ENCODE measurements around the gene NUP62. TPM values are rescaled to one million over a fixed set of nuclear protein-coding genes. Genes with fewer than 3 reads are reported as not detected.
A peak's percentile ranks its signal among the peaks of the same experiment; 100 is the strongest.

Gene NUP62
- total RNA-seq, 1 experiment from 2014 or later = 54.6 TPM

GRCh38 chr19:49930483-49931011 is 1.2 kb upstream of the NUP62 start:
- CTCF ChIA-PET = no interaction called here
- TF ChIP-seq POLR2AphosphoS5 (IDR thresholded peaks at IDR 0.05; ENCODE audit: low read depth, low read length) (no peak), CTCF (IDR thresholded peaks at IDR 0.05) (no peak), REST (IDR thresholded peaks at IDR 0.05; ENCODE audit: insufficient read depth in 1 of 2, low read depth in 2 of 2, low read length in 1 of 2) (no peak), TCF7L2 (IDR thresholded peaks at IDR 0.05; ENCODE audit: low read depth, low read length) (no peak), SIN3A (IDR thresholded peaks at IDR 0.05; ENCODE audit: borderline replicate concordance, insufficient read depth, low read depth, low read length) (no peak)
- no peak for DNase-seq (ENCODE audit: low read depth, low spot score)
- ATAC-seq = no peak
- peak overlapping the region; percentile 65 to 85 for H3K4me3 ChIP-seq (ENCODE audit: low read depth in 2 of 2, low read length in 2 of 2)
- no peaks in the 10 kb centered on the region for H3K27me3 ChIP-seq (ENCODE audit: control insufficient read depth, insufficient read depth, low read length)
- in situ Hi-C loops (cut with HindIII; ENCODE audit: low pct_unique_long_range_greater_than_20kb, low sequenced_read_pairs) = no loop called here
- intact Hi-C loops (cut with micrococcal nuclease; ENCODE audit: unreplicated experiment) = no loop called here
- H3K9me3 ChIP-seq (ENCODE audit: control insufficient read depth, insufficient read depth, low read depth, low read length) = no peaks in the 10 kb centered on the region
- peak overlapping the region; percentile 99 for H3K27ac ChIP-seq (ENCODE audit: low read length)
- peaks cover 12% of the 10 kb centered on the region for H3K4me1 ChIP-seq (ENCODE audit: control insufficient read depth, insufficient read depth, low read length)
- POLR2A ChIA-PET = interaction anchor here (0.6 kb wide), 1 partner anchor 35 kb away, joined by 3 read pairs; no protein-coding TSS in a partner anchor
- no peaks in the 10 kb centered on the region; the same call in none of the 2 replicates for H3K36me3 ChIP-seq (ENCODE audit: control insufficient read depth, insufficient read depth, low read length)
- no TSS peak for BruUV-seq (replicated peaks)

GRCh38 chr19:49929611-49930482 is 543 bp upstream of the NUP62 start:
- intact Hi-C loops (cut with micrococcal nuclease; ENCODE audit: unreplicated experiment) (no loop called here), in situ Hi-C loops (cut with HindIII; ENCODE audit: low pct_unique_long_range_greater_than_20kb, low sequenced_read_pairs) (no loop called here)
- ATAC-seq (peak; percentile 88), DNase-seq (ENCODE audit: low read depth, low spot score) (peak; percentile 86)
- TF ChIP-seq POLR2AphosphoS5 (IDR thresholded peaks at IDR 0.05; ENCODE audit: low read depth, low read length) (peak; percentile 13; the same call in 1 of the 2 replicates), TCF7L2 (IDR thresholded peaks at IDR 0.05; ENCODE audit: low read depth, low read length) (no peak), SIN3A (IDR thresholded peaks at IDR 0.05; ENCODE audit: borderline replicate concordance, insufficient read depth, low read depth, low read length) (no peak)
- H3K27me3 ChIP-seq (ENCODE audit: control insufficient read depth, insufficient read depth, low read length) = no peaks in the 10 kb centered on the region
- CTCF ChIA-PET = interaction anchor here (0.6 to 0.7 kb wide), 2 partner anchors 18 to 958 kb away, joined by 3 to 4 read pairs; no protein-coding TSS in a partner anchor
- H3K9me3 ChIP-seq (ENCODE audit: control insufficient read depth, insufficient read depth, low read depth, low read length) = no peaks in the 10 kb centered on the region
- H3K4me3 ChIP-seq (ENCODE audit: low read depth in 2 of 2, low read length in 2 of 2) = peak overlapping the region; percentile 85 to 88
- H3K4me1 ChIP-seq (ENCODE audit: control insufficient read depth, insufficient read depth, low read length) = peaks cover 12% of the 10 kb centered on the region
- BruUV-seq (replicated peaks) = no TSS peak
- POLR2A ChIA-PET = interaction anchor here (0.6 to 1.0 kb wide), 4 partner anchors 35 to 60 kb away, joined by 3 to 5 read pairs (median 4); no protein-coding TSS in a partner anchor
- H3K36me3 ChIP-seq (ENCODE audit: control insufficient read depth, insufficient read depth, low read length) = no peaks in the 10 kb centered on the region; the same call in none of the 2 replicates
- peak overlapping the region; percentile 99 for H3K27ac ChIP-seq (ENCODE audit: low read length)

All from Panc1 (cell line).